Lung (tissue), 12 donors: ENCODE data around the gene CEACAM19. TPM values are rescaled to one million over a fixed set of nuclear protein-coding genes. Genes with fewer than 3 reads are reported as not detected.

Experiments
- ATAC-seq: fragments of 200-7000 bp; cut with Tn5 transposase; one replicate; pipeline ENCODE4 v1.9.1; 2020; ENCODE audit warnings: moderate number of reproducible peaks; ENCODE audit not compliant: insufficient read depth, low FRiP score
- DNase-seq, 3 donors: peaks; one replicate each; pipeline ENCODE4 v3.0.0-alpha.2; 2013 to 2017
- H3K27ac ChIP-seq, 2 donors: one replicate each; pipeline ENCODE4 v1.5.1; 2013; ENCODE audit warnings: mild to moderate bottlenecking in 2 of 2, moderate library complexity in 2 of 2, control low read depth in 1 of 2, inconsistent platforms in 1 of 2, low read depth in 1 of 2, low read length in 1 of 2
- H3K27me3 ChIP-seq, 3 donors: one replicate each; pipeline ENCODE4 v1.5.1; 2013; ENCODE audit warnings: low read length in 2 of 3; ENCODE audit not compliant: control insufficient read depth in 3 of 3, insufficient read depth in 3 of 3
- H3K36me3 ChIP-seq, 4 donors: one replicate each; pipeline ENCODE4 v1.5.1; 2013; ENCODE audit warnings: low read length in 4 of 4, mild to moderate bottlenecking in 1 of 4, moderate library complexity in 1 of 4; ENCODE audit not compliant: control insufficient read depth in 4 of 4, insufficient read depth in 4 of 4
- H3K4me1 ChIP-seq, 5 donors: one replicate each; pipeline ENCODE4 v1.5.1; 2013; ENCODE audit warnings: low read length in 5 of 5, mild to moderate bottlenecking in 2 of 5, moderate library complexity in 1 of 5; ENCODE audit not compliant: control insufficient read depth in 5 of 5, insufficient read depth in 5 of 5
- H3K4me3 ChIP-seq: one replicate; pipeline ENCODE4 v1.5.1; 2013; ENCODE audit warnings: mild to moderate bottlenecking, control low read depth, moderate library complexity
- H3K9ac ChIP-seq, 2 donors: one replicate each; pipeline ENCODE4 v1.5.1; 2013; ENCODE audit warnings: low read length in 2 of 2, control low read depth in 1 of 2; ENCODE audit not compliant: insufficient read depth in 1 of 2
- H3K9me3 ChIP-seq, 4 donors: one replicate each; pipeline ENCODE4 v1.5.1; 2013; ENCODE audit warnings: low read length in 3 of 4, mild to moderate bottlenecking in 1 of 4, moderate library complexity in 1 of 4; ENCODE audit not compliant: control insufficient read depth in 4 of 4, insufficient read depth in 3 of 4
- CTCF ChIP-seq: IDR thresholded peaks from 2 replicates; pipeline ENCODE4 v1.5.1; 2012; ENCODE audit warnings: mild to moderate bottlenecking; ENCODE audit errors: control extremely low read depth, extremely low read depth
- WGBS, 2 donors: extraction: QIAGEN DNeasy Blood & Tissue Kit; methylation state at CpG; one replicate each; pipeline ENCODE4 v1.1.7; 2013; 5-methylcytosine and 5-hydroxymethylcytosine counted together
- polyA plus RNA-seq, 2 donors: library from polyadenylated mRNA; stranded (reverse); fragments of 200-250 nt; gene quantifications; one replicate each; pipeline ENCODE4 v1.2.1, GENCODE V29; 2013
- total RNA-seq, 2 donors: library from RNA; depleted of rRNA in 1 of 2; stranded (reverse); fragments of >200 nt in 1 of 2; gene quantifications; one replicate each; pipeline ENCODE4 v1.2.1, GENCODE V29; 2014 to 2021
- donor health status: control.
- donor health status: control.
- donor health status: Bipolar disorder and iron deficiency.
- donor health status: healthy.
- donor health status: DM: yes; HTN: yes; CAD: no.

The CEACAM19 gene
- total and polyA plus RNA-seq, 4 donors, result 2.3 to 8.3 (median 4.4) TPM

DNA sequence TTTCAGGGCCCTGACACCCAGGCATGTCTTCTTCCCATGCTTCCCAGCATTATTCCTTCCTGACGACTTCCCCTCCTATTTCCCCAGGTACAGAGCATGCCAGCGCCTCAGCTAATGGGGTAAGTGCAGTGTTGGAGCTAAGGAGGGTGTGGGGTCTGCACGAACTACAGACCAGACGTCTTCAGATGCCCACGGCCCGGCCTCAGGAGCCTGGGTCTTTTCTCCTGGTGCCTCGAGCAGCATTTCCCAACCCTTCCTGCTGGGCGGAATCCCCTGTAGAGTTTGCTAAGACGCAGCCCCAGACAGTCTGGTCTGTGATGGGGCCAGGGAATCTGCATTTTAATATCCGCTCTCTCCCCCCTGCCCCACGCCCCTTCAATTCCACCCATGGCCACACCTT, 10.1 kb upstream of the CEACAM19 start:
- WGBS, 2 donors, result 94% methylated on average over 11 of the region's 11 CpGs
- Histone ChIP-seq H3K27ac (no peak overlapping the region), H3K36me3 (peaks cover 19 to 46% (median 34%) of the 10 kb centered on the region in 4 donors), H3K27me3 (no peaks in the 10 kb centered on the region), H3K9ac (no peak overlapping the region), H3K4me1 (peaks cover 0 to 10% (median 3%) of the 10 kb centered on the region in 5 donors), H3K9me3 (no peaks in the 10 kb centered on the region), H3K4me3 (no peak overlapping the region)
- TF ChIP-seq CTCF, result no peak
- no peak for DNase-seq
- no peak for ATAC-seq

- H3K27me3 ChIP-seq, result no peaks in the 10 kb centered on the region
- 76 to 81% methylated on average over 7 of the region's 7 CpGs for WGBS, 2 donors
- DNase-seq (no peak), ATAC-seq (no peak)
- no peak overlapping the region for H3K4me3 ChIP-seq
- no peak overlapping the region for H3K27ac ChIP-seq
- H3K9ac ChIP-seq, result no peak overlapping the region
- H3K9me3 ChIP-seq, result no peaks in the 10 kb centered on the region
- TF ChIP-seq CTCF, result no peak
- H3K4me1 ChIP-seq, result peaks cover 0 to 10% (median 3%) of the 10 kb centered on the region in 5 donors
- peaks cover 17 to 44% (median 34%) of the 10 kb centered on the region in 4 donors for H3K36me3 ChIP-seq
Measured at GRCh38 chr19:44661904-44662303, 9.4 kb upstream of the CEACAM19 start.

DNA sequence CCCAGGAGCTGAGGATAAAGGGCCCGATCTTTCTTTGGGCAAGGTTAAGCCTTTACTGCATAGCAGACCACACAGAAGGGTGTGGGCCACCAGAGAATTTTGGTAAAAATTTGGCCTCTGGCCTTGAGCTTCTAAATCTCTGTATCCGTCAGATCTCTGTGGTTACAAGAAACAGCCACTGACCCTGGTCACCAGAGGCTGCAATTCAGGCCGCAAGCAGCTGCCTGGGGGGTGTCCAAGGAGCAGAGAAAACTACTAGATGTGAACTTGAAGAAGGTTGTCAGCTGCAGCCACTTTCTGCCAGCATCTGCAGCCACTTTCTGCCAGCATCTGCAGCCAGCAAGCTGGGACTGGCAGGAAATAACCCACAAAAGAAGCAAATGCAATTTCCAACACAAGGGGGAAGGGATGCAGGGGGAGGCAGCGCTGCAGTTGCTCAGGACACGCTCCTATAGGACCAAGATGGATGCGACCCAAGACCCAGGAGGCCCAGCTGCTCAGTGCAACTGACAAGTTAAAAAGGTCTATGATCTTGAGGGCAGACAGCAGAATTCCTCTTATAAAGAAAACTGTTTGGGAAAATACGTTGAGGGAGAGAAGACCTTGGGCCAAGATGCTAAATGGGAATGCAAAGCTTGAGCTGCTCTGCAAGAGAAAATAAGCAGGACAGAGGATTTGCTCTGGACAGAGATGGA, 8.4 kb upstream of the CEACAM19 start:
- Histone ChIP-seq H3K9ac (no peak overlapping the region), H3K36me3 (peaks cover 15 to 44% (median 33%) of the 10 kb centered on the region in 4 donors), H3K27me3 (no peaks in the 10 kb centered on the region), H3K4me1 (peaks cover 0 to 10% (median 3%) of the 10 kb centered on the region in 5 donors), H3K27ac (no peak overlapping the region), H3K4me3 (no peak overlapping the region), H3K9me3 (no peaks in the 10 kb centered on the region)
- TF ChIP-seq CTCF, result no peak
- WGBS, 2 donors, result 77 to 82% methylated on average over 7 of the region's 7 CpGs
- DNase-seq, result peak; percentile 32 to 44 (median 42)
- no peak for ATAC-seq
